IMR-90 (cell line): Measurements from ENCODE around the gene PAX3.

Source experiments
- BHLHE40 ChIP-seq: fragments of 150-350 bp; IDR thresholded peaks from 2 replicates; pipeline ENCODE4 v1.6.1; 2016; ENCODE audit warnings: mild to moderate bottlenecking, low read depth, low read length
- CEBPB ChIP-seq: IDR thresholded peaks from 2 replicates; pipeline ENCODE4 v1.6.1; 2012; ENCODE audit warnings: low read depth, low read length, improper control_type of control experiment
- FOS ChIP-seq: fragments of 150-350 bp; IDR thresholded peaks from 2 replicates; pipeline ENCODE4 v1.6.1; 2016; ENCODE audit warnings: low read depth, low read length
- MAFK ChIP-seq: IDR thresholded peaks from 2 replicates; pipeline ENCODE4 v1.6.1; 2012; ENCODE audit warnings: low read depth, low read length, improper control_type of control experiment
- MXI1 ChIP-seq: IDR thresholded peaks from 2 replicates; pipeline ENCODE4 v1.6.1; 2012; ENCODE audit warnings: low read depth, mild to moderate bottlenecking, low read length, moderate library complexity, borderline replicate concordance
- POLR2A ChIP-seq: IDR thresholded peaks from 2 replicates; pipeline ENCODE4 v1.6.1; 2012; ENCODE audit warnings: mild to moderate bottlenecking, low read depth, low read length
- RAD21 ChIP-seq: IDR thresholded peaks from 2 replicates; pipeline ENCODE4 v1.6.1; 2012; ENCODE audit warnings: low read length, improper control_type of control experiment
- RCOR1 ChIP-seq: IDR thresholded peaks from 2 replicates; pipeline ENCODE4 v1.6.1; 2012; ENCODE audit warnings: mild to moderate bottlenecking, low read length, improper control_type of control experiment; ENCODE audit not compliant: insufficient replicate concordance
- RFX5 ChIP-seq: IDR thresholded peaks from 2 replicates; pipeline ENCODE4 v1.8.0; 2012; ENCODE audit warnings: low read depth, mild to moderate bottlenecking, low read length, moderate library complexity
- TF ChIP-seq, protein P1 (sequence below): conservative IDR thresholded peaks from 2 replicates; pipeline ENCODE4 v1.5.1; 2012; ENCODE audit warnings: mild to moderate bottlenecking, low read depth, low read length, improper control_type of control experiment
- TF ChIP-seq, protein P2 (sequence below): fragments of 150-350 bp; IDR thresholded peaks from 2 replicates; pipeline ENCODE4 v1.6.1; 2017; ENCODE audit warnings: mild to moderate bottlenecking, antibody characterized with exemption, low read length, low read depth

- TF ChIP-seq, protein P1, sequence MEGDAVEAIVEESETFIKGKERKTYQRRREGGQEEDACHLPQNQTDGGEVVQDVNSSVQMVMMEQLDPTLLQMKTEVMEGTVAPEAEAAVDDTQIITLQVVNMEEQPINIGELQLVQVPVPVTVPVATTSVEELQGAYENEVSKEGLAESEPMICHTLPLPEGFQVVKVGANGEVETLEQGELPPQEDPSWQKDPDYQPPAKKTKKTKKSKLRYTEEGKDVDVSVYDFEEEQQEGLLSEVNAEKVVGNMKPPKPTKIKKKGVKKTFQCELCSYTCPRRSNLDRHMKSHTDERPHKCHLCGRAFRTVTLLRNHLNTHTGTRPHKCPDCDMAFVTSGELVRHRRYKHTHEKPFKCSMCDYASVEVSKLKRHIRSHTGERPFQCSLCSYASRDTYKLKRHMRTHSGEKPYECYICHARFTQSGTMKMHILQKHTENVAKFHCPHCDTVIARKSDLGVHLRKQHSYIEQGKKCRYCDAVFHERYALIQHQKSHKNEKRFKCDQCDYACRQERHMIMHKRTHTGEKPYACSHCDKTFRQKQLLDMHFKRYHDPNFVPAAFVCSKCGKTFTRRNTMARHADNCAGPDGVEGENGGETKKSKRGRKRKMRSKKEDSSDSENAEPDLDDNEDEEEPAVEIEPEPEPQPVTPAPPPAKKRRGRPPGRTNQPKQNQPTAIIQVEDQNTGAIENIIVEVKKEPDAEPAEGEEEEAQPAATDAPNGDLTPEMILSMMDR, result no peak
- TF ChIP-seq, protein P2, sequence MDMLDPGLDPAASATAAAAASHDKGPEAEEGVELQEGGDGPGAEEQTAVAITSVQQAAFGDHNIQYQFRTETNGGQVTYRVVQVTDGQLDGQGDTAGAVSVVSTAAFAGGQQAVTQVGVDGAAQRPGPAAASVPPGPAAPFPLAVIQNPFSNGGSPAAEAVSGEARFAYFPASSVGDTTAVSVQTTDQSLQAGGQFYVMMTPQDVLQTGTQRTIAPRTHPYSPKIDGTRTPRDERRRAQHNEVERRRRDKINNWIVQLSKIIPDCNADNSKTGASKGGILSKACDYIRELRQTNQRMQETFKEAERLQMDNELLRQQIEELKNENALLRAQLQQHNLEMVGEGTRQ, result no peak
- TF ChIP-seq MXI1 (no peak), RCOR1 (no peak), CEBPB (no peak), FOS (no peak), POLR2A (no peak), MAFK (no peak), BHLHE40 (no peak), RAD21 (no peak), RFX5 (no peak)
These were observed 3.6 kb upstream of the PAX3 start for GRCh38 chr2:222302178-222303018.
